Liver (tissue), 9 donors: Measurements from ENCODE around the gene SGSM1. TPM values are rescaled to one million over a fixed set of nuclear protein-coding genes. Genes with fewer than 3 reads are reported as not detected.

Experiments
- DNase-seq: peaks from one replicate; pipeline ENCODE4 v3.0.0-alpha.2; 2017; ENCODE audit warnings: low spot score
- H3K27ac ChIP-seq, 2 donors: one replicate each; pipeline ENCODE4 v1.7.0; 2013; ENCODE audit warnings: inconsistent platforms in 2 of 2, low read length in 2 of 2, control low read depth in 1 of 2, low read depth in 1 of 2, mild to moderate bottlenecking in 1 of 2
- H3K27me3 ChIP-seq, 4 donors: one replicate each; pipeline versions ENCODE4 v1.6.1 to v1.7.0; 2013; ENCODE audit warnings: low read length in 3 of 4, inconsistent platforms in 1 of 4, mild to moderate bottlenecking in 1 of 4, moderate library complexity in 1 of 4; ENCODE audit not compliant: control insufficient read depth in 4 of 4, insufficient read depth in 4 of 4
- H3K36me3 ChIP-seq, 4 donors: one replicate each; pipeline versions ENCODE4 v1.6.1 to v1.7.0; 2013; ENCODE audit warnings: low read length in 3 of 4, mild to moderate bottlenecking in 3 of 4, low read depth in 1 of 4, moderate library complexity in 1 of 4; ENCODE audit not compliant: control insufficient read depth in 4 of 4, insufficient read depth in 3 of 4
- H3K4me1 ChIP-seq, 4 donors: one replicate each; pipeline versions ENCODE4 v1.6.1 to v1.7.0; 2013; ENCODE audit warnings: low read length in 3 of 4, mild to moderate bottlenecking in 3 of 4, moderate library complexity in 1 of 4; ENCODE audit not compliant: control insufficient read depth in 4 of 4, insufficient read depth in 4 of 4
- H3K4me3 ChIP-seq, 3 donors: one replicate each; pipeline versions ENCODE4 v1.6.1 to v1.7.0; 2013; ENCODE audit warnings: low read length in 3 of 3, control low read depth in 1 of 3, low read depth in 1 of 3, mild to moderate bottlenecking in 1 of 3
- H3K9ac ChIP-seq, 2 donors: one replicate each; pipeline ENCODE4 v1.7.0; 2013; ENCODE audit warnings: low read length in 2 of 2, mild to moderate bottlenecking in 2 of 2, moderate library complexity in 2 of 2, control low read depth in 1 of 2, low read depth in 1 of 2
- H3K9me3 ChIP-seq, 4 donors: one replicate each; pipeline versions ENCODE4 v1.6.1 to v1.7.0; 2013; ENCODE audit warnings: low read length in 3 of 4; ENCODE audit not compliant: control insufficient read depth in 4 of 4
- ATF3 ChIP-seq: IDR thresholded peaks from 2 replicates; pipeline ENCODE4 v1.6.1; 2016; ENCODE audit warnings: antibody characterized with exemption
- CTCF ChIP-seq: fragments of 150-350 bp; IDR thresholded peaks from 2 replicates; pipeline ENCODE4 v1.5.1; 2017; ENCODE audit warnings: improper control_type of control experiment, low read depth, low read length; ENCODE audit not compliant: missing input control
- EGR1 ChIP-seq, 2 donors: IDR thresholded peaks; 2 replicates each; pipeline ENCODE4 v1.6.1; 2016 to 2018; ENCODE audit warnings: antibody characterized with exemption in 2 of 2, low read depth in 2 of 2
- FOXA1 ChIP-seq: IDR thresholded peaks from 2 replicates; pipeline ENCODE4 v1.6.1; 2016; ENCODE audit warnings: antibody characterized with exemption
- FOXA2 ChIP-seq: IDR thresholded peaks from 2 replicates; pipeline ENCODE4 v1.6.1; 2016; ENCODE audit warnings: antibody characterized with exemption
- GABPA ChIP-seq, 2 donors: IDR thresholded peaks in 1 of 2; conservative IDR thresholded peaks in 1 of 2; 2 replicates each; pipeline ENCODE4 v1.6.1; 2016; ENCODE audit warnings: antibody characterized with exemption in 2 of 2, mild to moderate bottlenecking in 1 of 2, moderate library complexity in 1 of 2
- HNF4A ChIP-seq, 2 donors: conservative IDR thresholded peaks; 2 replicates each; pipeline ENCODE4 v1.6.1; 2016; ENCODE audit warnings: antibody characterized with exemption in 2 of 2, mild to moderate bottlenecking in 2 of 2
- JUND ChIP-seq, 2 donors: IDR thresholded peaks; 2 replicates each; pipeline ENCODE4 v1.6.1; 2016; ENCODE audit warnings: antibody characterized with exemption in 2 of 2
- NR2F2 ChIP-seq: IDR thresholded peaks from 2 replicates; pipeline ENCODE4 v1.6.1; 2016; ENCODE audit warnings: antibody characterized with exemption
- RAD21 ChIP-seq, 2 donors: IDR thresholded peaks; 2 replicates each; pipeline ENCODE4 v1.6.1; 2016; ENCODE audit warnings: antibody characterized with exemption in 2 of 2, mild to moderate bottlenecking in 2 of 2
- RXRA ChIP-seq, 2 donors: IDR thresholded peaks; 2 replicates each; pipeline ENCODE4 v1.6.1; 2017 to 2018; ENCODE audit warnings: antibody characterized with exemption in 2 of 2, mild to moderate bottlenecking in 1 of 2
- SP1 ChIP-seq: IDR thresholded peaks from 2 replicates; pipeline ENCODE4 v1.6.1; 2018; ENCODE audit warnings: antibody characterized with exemption, mild to moderate bottlenecking
- TAF1 ChIP-seq: conservative IDR thresholded peaks from 2 replicates; pipeline ENCODE4 v1.6.1; 2016; ENCODE audit warnings: antibody characterized with exemption, mild to moderate bottlenecking
- WGBS: extraction: QIAGEN DNeasy Blood & Tissue Kit; methylation state at CpG from one replicate; pipeline ENCODE4 v1.1.7; 2013; 5-methylcytosine and 5-hydroxymethylcytosine counted together
- polyA plus RNA-seq, 2 donors: library from polyadenylated mRNA; stranded (reverse) in 1 of 2; unstranded in 1 of 2; fragments of 200-250 nt in 1 of 2; fragments of >200 nt in 1 of 2; fragmentation: Nextera tagmentation in 1 of 2; extraction: Ambion mirVana in 1 of 2; gene quantifications; one replicate each; pipeline versions ENCODE4 v1.2.1 to v1.2.3, GENCODE V29; 2013 to 2015
- total RNA-seq, 2 donors: library from RNA; depleted of rRNA; stranded (reverse); fragments of >200 nt; gene quantifications; one replicate each; pipeline ENCODE4 v1.2.3, GENCODE V29; 2014
- TF ChIP-seq, protein P1 (sequence below): IDR thresholded peaks from 2 replicates; pipeline ENCODE4 v1.6.1; 2016; ENCODE audit warnings: antibody characterized with exemption, mild to moderate bottlenecking
- TF ChIP-seq, protein P2 (sequence below): IDR thresholded peaks from 2 replicates; pipeline ENCODE4 v1.6.1; 2016; ENCODE audit warnings: antibody characterized with exemption
- TF ChIP-seq, protein P3 (sequence below): IDR thresholded peaks from 2 replicates; pipeline ENCODE4 v1.6.1; 2016; ENCODE audit warnings: antibody characterized with exemption
- donor health status: healthy.
- donor health status: healthy.
- donor health status: healthy.
- donor health status: healthy.
- donor health status: healthy.

The SGSM1 gene
- total and polyA plus RNA-seq, 4 donors, result 0.08 to 0.51 (median 0.21) TPM

GRCh38 chr22:24806663-24807001 lies 621 bp downstream of the SGSM1 start:
- Histone ChIP-seq H3K9me3 (no peaks in the 10 kb centered on the region), H3K4me3 (peak overlapping the region in 1 of 3 donors; percentile 56), H3K36me3 (no peaks in the 10 kb centered on the region), H3K27me3 (no peaks in the 10 kb centered on the region), H3K4me1 (peaks cover 0 to 10% (median 4%) of the 10 kb centered on the region in 4 donors), H3K27ac (no peak overlapping the region), H3K9ac (no peak overlapping the region)
- TF ChIP-seq EGR1 (IDR thresholded peaks at IDR 0.05; ENCODE audit: low read depth in 2 of 2) (no peak), RAD21 (IDR thresholded peaks at IDR 0.05) (no peak), HNF4A (conservative IDR thresholded peaks at IDR 0.05) (no peak)
- TF ChIP-seq, protein P1, sequence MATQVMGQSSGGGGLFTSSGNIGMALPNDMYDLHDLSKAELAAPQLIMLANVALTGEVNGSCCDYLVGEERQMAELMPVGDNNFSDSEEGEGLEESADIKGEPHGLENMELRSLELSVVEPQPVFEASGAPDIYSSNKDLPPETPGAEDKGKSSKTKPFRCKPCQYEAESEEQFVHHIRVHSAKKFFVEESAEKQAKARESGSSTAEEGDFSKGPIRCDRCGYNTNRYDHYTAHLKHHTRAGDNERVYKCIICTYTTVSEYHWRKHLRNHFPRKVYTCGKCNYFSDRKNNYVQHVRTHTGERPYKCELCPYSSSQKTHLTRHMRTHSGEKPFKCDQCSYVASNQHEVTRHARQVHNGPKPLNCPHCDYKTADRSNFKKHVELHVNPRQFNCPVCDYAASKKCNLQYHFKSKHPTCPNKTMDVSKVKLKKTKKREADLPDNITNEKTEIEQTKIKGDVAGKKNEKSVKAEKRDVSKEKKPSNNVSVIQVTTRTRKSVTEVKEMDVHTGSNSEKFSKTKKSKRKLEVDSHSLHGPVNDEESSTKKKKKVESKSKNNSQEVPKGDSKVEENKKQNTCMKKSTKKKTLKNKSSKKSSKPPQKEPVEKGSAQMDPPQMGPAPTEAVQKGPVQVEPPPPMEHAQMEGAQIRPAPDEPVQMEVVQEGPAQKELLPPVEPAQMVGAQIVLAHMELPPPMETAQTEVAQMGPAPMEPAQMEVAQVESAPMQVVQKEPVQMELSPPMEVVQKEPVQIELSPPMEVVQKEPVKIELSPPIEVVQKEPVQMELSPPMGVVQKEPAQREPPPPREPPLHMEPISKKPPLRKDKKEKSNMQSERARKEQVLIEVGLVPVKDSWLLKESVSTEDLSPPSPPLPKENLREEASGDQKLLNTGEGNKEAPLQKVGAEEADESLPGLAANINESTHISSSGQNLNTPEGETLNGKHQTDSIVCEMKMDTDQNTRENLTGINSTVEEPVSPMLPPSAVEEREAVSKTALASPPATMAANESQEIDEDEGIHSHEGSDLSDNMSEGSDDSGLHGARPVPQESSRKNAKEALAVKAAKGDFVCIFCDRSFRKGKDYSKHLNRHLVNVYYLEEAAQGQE, result no peak
- TF ChIP-seq, protein P2, sequence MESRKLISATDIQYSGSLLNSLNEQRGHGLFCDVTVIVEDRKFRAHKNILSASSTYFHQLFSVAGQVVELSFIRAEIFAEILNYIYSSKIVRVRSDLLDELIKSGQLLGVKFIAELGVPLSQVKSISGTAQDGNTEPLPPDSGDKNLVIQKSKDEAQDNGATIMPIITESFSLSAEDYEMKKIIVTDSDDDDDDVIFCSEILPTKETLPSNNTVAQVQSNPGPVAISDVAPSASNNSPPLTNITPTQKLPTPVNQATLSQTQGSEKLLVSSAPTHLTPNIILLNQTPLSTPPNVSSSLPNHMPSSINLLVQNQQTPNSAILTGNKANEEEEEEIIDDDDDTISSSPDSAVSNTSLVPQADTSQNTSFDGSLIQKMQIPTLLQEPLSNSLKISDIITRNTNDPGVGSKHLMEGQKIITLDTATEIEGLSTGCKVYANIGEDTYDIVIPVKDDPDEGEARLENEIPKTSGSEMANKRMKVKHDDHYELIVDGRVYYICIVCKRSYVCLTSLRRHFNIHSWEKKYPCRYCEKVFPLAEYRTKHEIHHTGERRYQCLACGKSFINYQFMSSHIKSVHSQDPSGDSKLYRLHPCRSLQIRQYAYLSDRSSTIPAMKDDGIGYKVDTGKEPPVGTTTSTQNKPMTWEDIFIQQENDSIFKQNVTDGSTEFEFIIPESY, result no peak
- WGBS, result 64% methylated on average over 11 of the region's 11 CpGs
- DNase-seq, result no peak

DNA sequence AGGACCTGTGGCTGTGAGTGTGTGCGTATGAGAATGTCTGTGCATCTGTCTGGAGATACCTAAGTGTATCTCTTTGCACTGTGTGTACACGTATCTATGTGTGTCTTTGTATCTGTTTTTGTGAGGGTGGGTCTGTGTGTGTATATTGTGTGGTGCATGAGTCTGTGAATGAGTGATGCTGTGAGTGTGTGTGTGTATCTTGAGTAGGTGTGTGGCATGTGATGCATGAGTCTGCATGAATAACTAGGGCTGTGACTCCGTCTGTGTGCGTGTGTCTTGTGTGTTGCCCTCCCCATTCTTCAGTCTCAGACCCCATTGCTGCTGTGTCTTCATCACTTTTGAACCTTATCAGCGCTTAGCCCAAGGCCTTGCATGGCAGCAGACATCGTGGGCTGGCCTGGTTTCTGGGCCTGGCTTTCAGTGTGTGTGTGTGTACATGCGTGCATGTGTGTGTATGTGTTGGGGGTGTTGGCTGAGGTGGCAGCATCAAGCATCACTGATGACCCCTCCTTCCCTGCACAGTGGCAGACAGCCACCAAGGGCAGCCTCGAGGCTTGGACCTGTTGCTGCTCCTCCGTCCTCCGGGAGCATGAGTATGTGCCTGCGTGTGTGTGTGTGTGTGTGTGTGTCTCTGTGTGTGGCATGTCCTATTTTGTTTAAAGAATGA lies 1.4 kb downstream of the SGSM1 start:
- Histone ChIP-seq H3K9me3 (no peaks in the 10 kb centered on the region), H3K27me3 (no peaks in the 10 kb centered on the region), H3K27ac (no peak overlapping the region), H3K36me3 (no peaks in the 10 kb centered on the region), H3K4me1 (peaks cover 0 to 5% (median 1%) of the 10 kb centered on the region in 4 donors), H3K9ac (no peak overlapping the region), H3K4me3 (no peak overlapping the region)
- TF ChIP-seq FOXA2 (no peak), FOXA1 (no peak), RXRA (IDR thresholded peaks at IDR 0.05) (no peak), CTCF (no peak), GABPA (IDR thresholded peaks at IDR 0.05 in 1 of 2, conservative IDR thresholded peaks at IDR 0.05 in 1 of 2) (no peak), JUND (IDR thresholded peaks at IDR 0.05) (no peak), ATF3 (no peak), HNF4A (conservative IDR thresholded peaks at IDR 0.05) (no peak), NR2F2 (no peak), SP1 (no peak), RAD21 (IDR thresholded peaks at IDR 0.05) (no peak), EGR1 (IDR thresholded peaks at IDR 0.05; ENCODE audit: low read depth in 2 of 2) (no peak), TAF1 (no peak)
- TF ChIP-seq, protein P1, result no peak
- TF ChIP-seq, protein P3, sequence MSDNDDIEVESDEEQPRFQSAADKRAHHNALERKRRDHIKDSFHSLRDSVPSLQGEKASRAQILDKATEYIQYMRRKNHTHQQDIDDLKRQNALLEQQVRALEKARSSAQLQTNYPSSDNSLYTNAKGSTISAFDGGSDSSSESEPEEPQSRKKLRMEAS, result no peak
- no peak for DNase-seq
- 75% methylated on average over 11 of the region's 11 CpGs for WGBS
